Fibroblast of the aortic adventitia (primary cell): Measurements from ENCODE around the gene INTS15. TPM values are rescaled to one million over a fixed set of nuclear protein-coding genes. Genes with fewer than 3 reads are reported as not detected.

Experiments used
- DNase-seq: peaks from one replicate; pipeline ENCODE4 v3.0.0-alpha.2; 2010; ENCODE audit warnings: low read depth
- H3K4me3 ChIP-seq: 2 replicates; pipeline ENCODE4 v1.5.1; 2011; ENCODE audit warnings: low read depth, mild to moderate bottlenecking, control low read depth, low read length, moderate library complexity
- CTCF ChIP-seq: IDR thresholded peaks from 2 replicates; pipeline ENCODE4 v1.5.1; 2011; ENCODE audit warnings: mild to moderate bottlenecking, low read length, control low read depth, inconsistent platforms; ENCODE audit not compliant: insufficient read depth
- total RNA-seq: library from RNA; depleted of rRNA; stranded (reverse); fragments of >200 nt; gene quantifications from 2 replicates; pipeline ENCODE4 v1.2.3, GENCODE V29; 2012; ENCODE audit warnings: low replicate concordance

Gene INTS15
- total RNA-seq, 1 donor, result 10.8 TPM

DNA sequence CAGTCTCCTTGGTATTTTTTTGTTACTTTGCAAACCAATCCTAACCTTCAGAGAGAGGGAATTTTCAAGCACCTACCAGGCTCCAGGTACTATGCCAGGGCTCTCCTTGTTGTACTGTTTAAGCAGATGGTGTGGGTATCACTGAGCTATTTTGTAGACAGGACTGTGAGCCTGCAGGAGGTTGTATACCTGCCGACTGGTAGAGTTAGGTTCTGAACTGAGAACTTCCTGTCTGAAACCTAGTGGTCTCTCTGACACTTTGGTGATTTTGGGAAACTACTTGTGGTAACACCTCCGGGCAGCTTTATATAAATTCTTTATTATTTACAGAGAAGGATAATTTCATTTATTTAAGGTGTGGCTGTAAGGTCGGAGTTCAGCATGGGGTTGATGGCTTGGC is 30.1 kb downstream of the INTS15 start:
- no peak for DNase-seq
- no peak overlapping the region for H3K4me3 ChIP-seq
- no peak for TF ChIP-seq CTCF

- no peak for DNase-seq
Measured at GRCh38 chr7:6621195-6622133, 31.6 kb downstream of the INTS15 start.

GRCh38 chr7:6622134-6622710 is 32.4 kb downstream of the INTS15 start:
- no peak for TF ChIP-seq CTCF
- H3K4me3 ChIP-seq, result no peak overlapping the region
- no peak for DNase-seq

More at GRCh38 chr7:6621195-6622133, 31.6 kb downstream of the INTS15 start:
- H3K4me3 ChIP-seq, result no peak overlapping the region
- no peak for TF ChIP-seq CTCF

GRCh38 chr7:6623589-6624245 is 33.9 kb downstream of the INTS15 start:
- no peak overlapping the region for H3K4me3 ChIP-seq
- no peak for DNase-seq
- TF ChIP-seq CTCF, result no peak

- H3K4me3 ChIP-seq, result no peak overlapping the region
- no peak for DNase-seq
- TF ChIP-seq CTCF, result no peak
Measured at GRCh38 chr7:6624246-6624611, 34.4 kb downstream of the INTS15 start.

DNA sequence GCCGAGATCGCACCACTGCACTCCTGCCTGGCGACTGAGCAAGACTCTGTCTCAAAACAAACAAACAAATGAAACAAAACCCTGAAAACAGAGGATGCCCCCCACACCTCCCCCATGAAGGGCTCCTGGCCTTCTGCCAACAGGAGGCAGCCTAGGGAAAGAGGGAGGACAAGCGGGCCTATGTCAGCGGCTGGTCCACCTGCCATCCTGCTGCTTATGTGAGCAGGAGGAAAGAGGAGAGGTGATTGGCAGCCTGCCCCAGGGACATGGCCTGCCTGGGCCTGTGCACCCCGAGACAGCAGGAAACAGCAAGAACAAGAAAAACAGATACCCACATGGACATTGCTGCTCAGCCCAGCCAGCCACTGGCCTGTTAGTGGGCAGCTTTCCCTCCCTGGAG is 38.2 kb downstream of the INTS15 start:
- DNase-seq, result no peak
- no peak for TF ChIP-seq CTCF
- H3K4me3 ChIP-seq, result no peak overlapping the region
